8988T (cell line): ENCODE measurements around the gene GATA1.
A peak's percentile ranks its signal among the peaks of the same experiment; 100 is the strongest.

Experiments
- DNase-seq: peaks from one replicate; pipeline ENCODE4 v3.0.0; 2011

GATA1 gene

DNA sequence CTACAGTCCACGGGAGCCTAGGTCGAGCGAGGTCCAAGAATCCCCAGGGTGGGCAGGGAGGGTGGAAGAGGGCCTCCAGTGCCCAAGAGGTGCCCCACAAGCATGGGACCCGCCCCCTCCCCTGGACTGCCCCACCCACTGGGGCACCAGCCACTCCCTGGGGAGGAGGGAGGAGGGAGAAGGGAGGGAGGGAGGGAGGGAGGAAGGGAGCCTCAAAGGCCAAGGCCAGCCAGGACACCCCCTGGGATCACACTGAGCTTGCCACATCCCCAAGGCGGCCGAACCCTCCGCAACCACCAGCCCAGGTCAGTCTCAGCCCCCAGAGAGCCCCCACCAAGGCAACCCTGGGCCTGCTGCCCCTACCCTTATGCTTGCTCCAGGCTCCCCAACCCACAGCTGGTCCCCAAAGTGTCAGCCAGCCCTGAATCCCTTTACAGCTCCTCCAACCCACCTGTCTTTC is at the start of gene GATA1:
TSS of gene GATA1 (plus strand) at position 250 of the 460 bp plus-strand sequence. CDS start 4,520 bp downstream, outside the sequence.
- DNase-seq, result no peak

DNA sequence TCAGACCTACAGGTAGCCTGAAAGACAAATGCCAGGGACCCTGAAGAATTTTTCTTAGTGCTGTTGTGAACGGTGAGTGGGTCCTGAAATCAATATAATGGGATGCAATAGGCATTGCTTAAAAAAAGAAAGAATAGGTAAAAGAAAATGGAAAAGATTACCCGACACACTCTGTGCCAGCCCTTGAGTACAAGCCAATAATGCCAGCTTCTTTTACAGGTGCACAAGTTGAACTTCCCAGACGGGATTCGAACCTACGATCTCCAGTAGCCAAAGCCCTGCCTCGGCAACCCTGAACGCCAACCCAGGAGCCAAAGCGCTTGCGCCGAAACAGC is 49.5 kb upstream of the GATA1 start:
- DNase-seq, result no peak

DNA sequence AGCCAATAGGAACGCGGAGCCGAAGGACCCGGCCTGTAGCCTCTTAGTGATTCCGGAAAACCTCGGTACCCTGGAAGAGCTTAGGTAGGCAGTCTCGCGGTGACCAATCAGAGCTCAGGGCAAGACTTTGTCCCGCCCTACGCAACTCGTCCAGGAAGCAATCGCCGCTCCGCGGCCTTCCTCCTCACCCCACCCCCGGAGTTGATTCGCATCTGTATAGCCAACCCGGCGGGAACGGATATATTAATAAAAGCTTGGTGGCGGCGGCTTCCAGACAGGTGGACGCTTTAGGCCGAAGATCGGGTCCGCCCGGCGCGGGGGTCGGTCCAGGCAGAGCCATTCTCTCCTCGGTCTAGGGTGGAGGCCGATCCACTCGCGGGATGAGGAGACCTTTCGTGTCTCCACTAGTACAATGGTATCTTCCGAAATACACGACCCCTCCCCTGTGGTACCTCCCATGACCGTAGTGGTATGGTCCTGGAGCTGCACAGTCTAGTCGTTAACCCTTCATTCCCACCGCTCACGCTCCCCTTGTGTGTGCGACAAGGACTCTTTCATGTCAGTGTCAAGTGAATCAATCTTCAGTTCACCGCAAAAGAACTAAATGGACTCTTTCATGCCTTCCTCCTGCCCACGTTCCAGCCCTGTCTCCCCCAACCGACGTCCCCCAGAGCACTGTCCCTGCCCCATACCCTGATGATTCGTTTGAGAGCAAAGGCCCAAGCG is 49.0 kb upstream of the GATA1 start:
- DNase-seq, result peak; percentile 67

DNA sequence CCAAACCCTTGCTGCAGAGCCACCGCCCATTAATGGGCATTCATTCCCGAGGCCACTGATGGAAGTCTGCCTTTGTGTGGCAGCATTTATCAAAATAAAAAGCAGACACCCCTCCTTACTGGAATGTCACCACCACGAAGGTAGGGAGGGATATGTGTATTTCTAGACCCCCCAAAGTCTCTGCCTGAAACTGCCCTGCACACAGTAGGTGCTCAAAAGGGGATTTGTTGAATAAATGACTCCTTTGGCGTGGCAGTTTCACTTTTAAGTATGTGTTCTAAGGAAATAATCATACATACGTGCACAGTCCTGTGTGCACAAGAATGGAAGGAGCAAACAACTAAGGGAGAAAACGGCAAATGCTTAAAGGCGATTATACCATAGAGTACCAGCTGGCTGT is 48.5 kb upstream of the GATA1 start:
- DNase-seq, result no peak

DNA sequence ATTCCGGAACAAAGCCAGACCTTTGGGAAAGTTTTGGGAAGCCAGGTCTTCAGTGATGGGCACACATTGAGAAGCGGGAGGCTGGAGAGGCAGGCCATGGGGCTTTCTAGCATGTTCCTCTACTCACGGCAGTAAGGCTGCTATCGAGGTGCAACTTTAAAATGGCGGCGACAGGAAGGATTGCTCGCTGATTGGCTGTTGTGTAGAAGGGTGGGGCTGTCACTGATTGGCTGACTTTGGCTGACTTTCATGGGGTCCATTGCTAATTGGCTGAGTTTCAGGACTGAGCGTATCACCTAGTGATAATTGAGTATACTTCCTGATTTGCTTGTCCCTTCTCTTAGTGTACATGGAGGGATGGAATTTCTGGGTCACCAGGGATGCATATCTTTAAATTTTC is 44.6 kb upstream of the GATA1 start:
- no peak for DNase-seq

DNA sequence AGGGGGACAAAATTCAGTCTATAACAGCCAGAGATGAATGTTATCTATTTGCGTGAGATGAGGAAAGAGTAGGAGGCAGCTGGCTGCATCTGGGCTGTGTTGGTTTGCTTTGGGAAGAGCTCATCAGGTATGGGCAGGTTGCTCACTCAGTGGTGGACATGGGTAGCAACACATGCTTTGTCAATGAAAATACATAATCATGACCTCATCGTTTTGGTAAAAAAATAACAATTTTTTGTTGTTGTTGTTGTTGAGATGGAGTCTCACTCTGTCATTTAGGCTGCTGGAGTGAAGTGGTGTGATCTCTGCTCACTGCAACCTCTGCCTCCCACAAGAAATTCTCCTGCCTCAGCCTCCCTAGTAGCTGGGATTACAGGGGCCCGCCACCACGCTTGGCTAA is 41.2 kb upstream of the GATA1 start:
- DNase-seq, result no peak

DNA sequence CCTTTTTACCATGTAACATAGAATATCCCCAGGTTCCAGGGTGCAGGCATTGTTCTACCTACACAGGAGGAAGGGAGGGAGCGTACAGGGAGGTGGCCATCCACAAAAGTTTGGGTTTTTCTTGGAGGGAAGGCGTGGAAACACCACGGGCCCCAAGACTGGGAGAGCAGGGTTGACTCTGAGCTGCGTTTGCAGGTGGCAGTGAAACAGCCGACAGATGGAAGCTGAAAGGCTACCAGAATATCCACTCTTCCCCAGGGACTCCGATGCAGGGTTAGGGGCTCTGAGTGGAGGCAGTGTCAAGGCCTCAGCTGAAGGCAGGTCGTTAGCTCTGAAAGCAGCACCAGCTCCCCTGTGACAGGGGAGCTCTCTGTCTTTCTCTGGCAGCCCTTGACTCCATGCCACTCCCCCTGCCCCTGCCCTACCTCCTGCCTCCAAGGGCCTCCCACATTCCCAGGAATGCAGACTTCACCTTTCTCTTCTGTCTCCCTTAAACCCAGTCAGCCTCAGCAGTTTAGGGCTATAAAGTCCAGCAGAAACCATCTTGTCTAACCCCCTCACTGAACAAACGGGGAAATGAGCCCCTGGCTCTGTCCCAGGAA is 38.9 kb upstream of the GATA1 start:
- no peak for DNase-seq

DNA sequence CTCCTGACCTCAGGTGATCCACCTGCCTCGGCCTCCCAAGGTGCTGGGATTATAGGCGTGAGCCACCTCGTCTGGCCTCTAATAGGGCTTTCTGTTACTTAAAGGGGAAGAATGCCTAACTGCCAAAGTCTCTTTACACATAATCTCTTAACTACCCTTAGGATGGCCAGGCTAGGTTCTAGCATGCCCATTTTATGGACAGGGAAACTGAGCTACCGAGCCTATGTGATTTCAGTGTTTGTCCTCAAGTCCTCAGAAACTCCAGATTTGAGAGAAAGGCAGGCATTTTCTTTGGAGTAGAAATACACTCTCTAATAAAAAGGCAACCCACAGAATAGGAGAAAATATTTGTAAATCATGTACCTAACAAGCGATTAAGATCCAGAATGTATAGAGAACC is 37.2 kb upstream of the GATA1 start:
- DNase-seq, result no peak

DNA sequence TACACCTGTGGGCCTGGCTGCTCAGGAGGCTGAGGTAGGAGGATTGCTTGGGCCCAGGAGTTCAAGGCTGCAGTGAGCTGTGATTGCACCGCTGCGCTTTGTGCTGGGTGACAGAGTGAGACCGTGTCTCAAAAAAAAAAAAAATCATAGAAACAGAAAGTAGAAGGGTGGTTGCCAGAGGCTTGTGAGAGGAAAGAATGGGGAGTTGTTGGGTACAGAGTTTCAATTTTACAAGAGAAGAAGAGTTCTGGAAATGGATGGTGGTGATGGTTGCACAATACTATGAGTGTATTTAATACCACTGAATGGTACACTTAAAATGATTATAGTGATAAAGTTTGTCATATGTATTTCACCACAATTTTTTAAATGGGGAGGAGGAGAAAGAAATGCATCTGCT is 35.0 kb upstream of the GATA1 start:
- no peak for DNase-seq

DNA sequence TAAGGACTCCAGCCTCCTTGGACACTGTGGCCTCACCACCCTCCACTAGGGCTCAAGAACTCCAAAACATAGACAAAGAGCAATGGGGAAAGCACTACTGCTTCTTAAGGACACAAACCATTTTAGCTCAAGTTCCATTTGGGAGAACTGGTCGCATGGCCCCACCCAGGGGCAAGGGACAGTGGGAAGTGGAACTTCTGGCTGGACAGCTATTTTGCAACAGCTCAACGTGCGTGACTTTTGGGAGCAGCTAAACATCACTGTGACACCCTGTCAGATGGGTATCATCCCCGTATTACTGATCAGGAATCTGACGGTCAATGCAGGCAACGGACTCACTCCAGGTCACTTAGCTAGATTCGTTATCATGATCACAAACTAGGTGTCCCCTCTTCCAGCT is 33.9 kb upstream of the GATA1 start:
- DNase-seq, result no peak

DNA sequence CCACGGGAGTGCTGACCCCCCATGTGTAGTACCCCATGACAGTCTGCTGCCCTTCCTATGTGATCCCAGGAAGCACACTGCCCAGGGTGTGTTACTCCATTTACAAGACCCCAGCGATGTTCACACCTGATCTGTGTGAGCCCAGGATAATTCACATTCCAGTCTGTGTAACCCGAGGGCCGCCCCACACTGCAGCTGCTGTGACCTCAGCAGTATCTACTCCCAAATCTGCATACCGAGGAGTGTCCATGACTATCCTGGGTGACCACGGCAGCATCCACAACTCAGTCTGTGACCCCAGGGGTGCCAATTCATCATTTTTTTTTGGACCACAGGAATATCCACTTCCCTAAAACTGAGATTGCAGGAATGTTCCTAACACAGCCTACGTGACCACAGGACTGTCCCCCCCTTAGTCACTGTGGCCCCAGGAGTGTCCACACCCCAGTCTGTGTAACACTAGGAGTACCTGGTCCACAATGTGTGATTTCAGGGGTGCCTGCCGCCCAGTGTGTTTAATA is 32.6 kb upstream of the GATA1 start:
- DNase-seq, result no peak

DNA sequence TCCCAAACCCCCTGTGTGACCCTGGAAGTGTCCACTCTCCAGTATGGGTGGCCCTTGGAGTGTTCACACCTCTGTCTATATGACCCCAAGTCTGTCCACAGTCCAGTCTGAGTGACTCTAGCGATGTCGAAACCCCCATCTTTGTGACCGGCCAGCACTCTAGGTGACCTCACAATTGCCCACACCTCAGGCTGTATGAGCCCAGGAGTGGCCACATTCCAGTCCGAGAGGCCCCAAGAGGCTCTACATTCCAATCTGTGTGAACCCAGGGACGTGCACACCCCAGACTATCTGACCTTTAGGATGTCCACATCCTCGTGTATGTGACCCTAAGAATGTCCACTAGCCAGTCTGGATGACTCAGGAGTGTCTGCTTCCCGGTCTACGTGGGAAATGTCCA is 32.2 kb upstream of the GATA1 start:
- DNase-seq, result no peak

DNA sequence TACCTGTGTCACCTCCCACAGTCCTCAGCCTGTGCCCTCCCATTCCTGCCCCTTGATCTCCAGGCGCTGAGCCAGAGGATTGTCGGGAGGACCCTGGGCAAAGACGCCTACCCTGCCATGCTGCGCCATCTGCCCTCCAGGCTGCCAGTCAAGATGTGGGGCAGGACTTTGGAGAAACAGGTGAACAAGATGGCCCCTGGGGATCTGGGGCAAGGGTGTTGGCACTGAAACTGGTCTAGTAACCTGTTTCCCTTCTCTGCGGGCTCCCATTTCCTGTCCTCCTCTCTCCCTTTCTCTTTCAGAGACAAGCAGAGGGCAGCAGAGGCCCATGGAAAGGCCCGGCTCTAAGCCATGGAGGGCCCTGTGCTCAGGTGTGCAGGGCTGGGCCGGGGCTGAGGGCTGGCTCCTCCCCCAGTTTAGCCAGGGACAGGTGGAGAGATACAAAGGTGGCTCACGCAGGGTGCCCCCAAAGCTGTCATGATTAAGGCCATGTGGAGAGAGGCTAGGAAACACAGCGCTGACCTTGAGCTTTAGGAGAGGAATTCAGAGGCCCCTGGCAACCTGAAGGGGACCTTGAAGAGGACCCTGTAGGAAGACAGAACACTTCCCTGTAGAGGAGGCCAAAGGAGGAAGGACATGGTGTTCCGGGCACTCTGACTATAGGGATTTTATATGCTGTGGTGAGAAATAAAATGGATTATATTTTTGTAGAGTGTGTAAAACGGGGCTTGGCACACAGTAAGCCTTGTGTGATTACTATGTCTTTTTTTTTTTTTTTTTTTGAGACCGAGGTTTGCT is 24.5 kb upstream of the GATA1 start, which contains the start of gene GLOD5:
TSS of gene GLOD5 (plus strand) at position 74 of the 798 bp plus-strand sequence. CDS start at position 118, 44 bp downstream.
- DNase-seq, result no peak

DNA sequence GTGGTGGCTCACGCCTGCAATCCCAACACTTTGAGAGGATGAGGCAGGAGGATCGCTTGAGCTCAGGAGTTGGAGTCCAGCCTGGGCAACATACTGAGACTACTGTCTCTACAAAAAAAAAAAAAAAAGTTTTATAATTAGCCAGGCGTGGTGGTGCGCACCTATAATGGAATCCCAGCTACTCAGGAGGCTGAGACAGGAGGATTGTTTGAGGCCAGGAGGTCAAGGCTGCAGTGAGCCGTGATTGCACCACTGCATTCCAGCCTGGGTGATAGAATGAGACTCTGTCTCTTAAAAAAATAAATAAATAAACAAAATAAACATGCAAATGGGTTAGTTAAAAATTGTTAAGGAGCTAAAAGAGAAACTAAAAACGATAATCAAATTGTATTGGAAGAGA is 17.2 kb upstream of the GATA1 start:
- no peak for DNase-seq

DNA sequence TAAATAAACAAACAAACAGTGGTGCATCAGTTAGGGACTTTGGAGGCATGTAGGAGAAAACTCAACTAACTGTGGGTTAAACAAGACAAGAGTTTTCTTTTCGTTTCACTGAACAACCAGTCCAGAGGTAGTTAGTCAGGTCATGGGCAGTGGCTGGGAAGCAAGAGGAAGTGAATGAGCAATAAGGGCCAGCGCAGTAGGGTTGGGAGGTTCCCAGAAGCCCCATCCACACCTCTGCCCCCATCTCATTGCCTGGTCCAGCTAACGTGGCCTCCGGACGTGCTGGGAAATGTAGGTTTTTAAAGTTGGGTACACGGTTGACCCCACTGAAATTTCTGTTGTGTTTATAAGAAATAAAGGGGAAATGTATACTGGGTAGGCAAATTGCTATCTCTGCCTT is 16.1 kb upstream of the GATA1 start:
- DNase-seq, result no peak

DNA sequence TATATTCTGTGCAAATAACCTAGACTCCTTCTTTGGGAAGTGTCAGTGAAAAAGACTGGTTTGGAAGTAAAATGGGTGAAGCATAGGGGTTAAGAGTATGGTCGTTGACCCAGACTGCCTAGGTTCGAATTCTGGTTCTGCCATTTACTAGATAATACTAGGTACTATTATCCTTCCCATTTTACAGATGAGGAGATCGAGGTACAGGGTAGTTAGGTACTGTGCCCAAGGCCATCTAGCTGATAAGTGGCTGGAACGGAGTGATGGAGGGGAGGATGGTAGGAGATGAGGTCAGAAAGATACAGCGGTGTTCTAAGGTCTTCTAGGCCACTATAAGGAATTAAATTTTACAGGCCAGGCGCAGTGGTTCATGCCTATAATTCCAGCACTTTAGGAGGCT is 13.8 kb upstream of the GATA1 start:
- no peak for DNase-seq

DNA sequence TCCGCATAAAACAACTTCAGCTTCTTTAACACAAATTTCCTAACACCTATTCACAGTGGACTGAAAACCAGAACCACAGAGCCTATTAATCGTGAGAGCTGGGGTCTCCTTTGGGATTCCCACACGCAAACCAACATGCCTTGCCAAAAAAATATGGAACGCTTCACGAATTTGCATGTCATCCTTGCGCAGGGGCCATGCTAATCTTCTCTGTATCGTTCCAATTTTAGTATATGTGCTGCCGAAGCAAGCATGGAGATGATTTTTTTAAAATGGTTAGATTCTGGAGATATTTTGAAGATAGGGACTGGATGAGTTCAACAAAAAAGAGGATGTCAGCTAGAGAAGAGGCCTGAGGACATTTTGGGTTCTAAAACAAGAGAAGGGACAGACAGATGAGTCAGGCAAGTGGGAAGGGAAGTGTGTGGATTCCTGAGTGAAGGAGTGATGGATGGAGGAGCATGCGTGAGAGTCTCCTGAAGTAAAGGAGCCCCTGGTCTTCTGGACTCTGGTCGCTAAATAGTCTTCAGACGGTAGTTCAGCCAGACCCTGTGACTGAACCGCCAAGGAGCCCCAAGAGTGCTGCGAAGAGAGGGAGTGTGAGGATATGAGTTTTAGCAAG is 9.5 kb upstream of the GATA1 start:
- no peak for DNase-seq

DNA sequence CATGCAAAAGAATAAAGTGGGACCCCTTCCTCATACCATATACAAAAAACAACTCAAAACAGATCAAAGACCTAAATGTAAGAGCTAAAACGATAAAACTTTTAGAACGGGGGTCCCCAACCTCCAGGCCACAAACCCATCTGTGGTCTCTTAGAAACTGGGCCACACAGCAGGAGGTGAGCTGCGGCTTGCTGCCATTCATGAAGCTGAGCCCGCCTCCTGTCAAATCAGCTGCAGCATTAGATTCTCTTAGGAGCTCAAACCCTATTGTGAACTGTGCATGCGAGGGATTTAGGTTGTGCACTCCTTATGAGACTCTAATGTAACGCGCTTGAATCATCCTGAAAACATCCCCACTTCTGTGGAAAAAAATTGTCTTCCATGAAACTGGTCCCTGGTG is 7.0 kb upstream of the GATA1 start:
- no peak for DNase-seq

DNA sequence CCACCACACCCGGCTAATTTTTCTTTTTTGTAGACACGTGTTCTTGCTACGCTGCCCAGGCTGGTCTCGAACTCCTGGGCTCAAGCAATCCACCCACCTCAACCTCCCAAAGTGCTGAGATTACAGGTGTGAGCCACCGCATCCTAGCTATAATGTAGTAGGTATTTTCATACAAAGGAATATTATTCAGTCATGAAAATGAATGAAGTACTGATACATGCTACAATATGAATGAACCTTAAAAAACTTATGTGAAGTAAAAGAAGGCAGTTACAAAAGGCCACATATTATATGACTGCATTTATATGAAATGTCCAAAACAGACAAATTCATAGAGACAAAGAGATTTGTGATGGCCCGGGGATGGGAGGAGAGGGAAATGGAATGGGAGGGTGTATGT is 4.7 kb upstream of the GATA1 start:
- DNase-seq, result no peak

DNA sequence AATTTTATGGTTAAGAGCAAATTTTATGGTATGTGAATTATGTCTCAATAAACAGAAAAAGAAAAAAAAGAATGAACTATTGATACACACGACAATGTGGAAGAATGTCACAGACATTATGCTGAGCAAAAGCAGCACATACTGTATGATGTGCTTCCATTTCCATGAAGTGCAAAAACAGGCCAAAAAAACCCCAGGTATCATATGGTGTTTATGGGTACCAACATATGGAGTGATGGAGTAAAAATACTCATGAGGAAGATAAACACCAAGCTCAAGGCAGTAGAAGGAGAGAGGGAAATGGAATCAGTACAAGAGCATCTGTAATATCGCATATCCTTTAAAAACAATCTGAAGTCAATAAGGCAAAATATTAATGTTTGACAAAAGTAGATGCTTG is 4.2 kb upstream of the GATA1 start:
- DNase-seq, result no peak

DNA sequence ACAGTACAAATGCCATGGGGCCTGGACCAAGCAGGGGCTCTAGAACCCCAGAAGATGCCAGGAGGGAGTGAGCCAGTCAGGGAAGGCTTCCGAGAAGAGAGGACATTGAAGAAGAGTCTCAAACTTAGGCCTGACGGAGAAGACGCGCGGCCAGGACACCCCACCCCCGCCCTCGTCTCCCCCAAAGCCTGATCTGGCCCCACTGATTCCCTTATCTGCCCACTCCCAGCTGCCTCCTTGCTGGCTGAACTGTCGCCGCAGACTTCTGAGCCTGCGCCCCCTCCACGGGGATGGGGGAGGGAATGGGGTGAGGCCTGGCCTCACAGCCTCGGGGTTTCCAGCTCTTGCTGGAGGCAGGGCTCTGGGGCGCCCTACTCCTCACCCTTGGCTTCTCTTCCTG is 3.6 kb upstream of the GATA1 start:
- DNase-seq, result no peak

DNA sequence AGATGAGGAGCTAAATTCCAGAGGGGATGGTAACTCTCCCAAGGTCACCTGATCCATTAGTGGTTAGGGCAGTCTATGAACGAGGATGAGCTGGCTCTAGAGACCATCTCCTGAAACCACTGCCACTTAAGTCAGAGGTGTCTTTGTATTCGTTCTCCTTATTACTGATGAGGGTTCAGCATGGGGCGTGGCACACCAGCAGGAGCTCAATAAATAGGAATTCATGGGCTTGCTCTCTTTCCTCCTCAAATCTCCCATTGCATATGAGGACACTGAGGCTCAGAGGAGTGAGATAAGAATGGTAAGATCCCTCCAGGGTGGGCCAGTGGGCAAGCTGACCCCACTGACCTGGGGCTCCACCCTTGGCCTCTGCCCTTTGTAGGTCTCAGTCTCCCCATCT is 1.7 kb upstream of the GATA1 start:
- no peak for DNase-seq

DNA sequence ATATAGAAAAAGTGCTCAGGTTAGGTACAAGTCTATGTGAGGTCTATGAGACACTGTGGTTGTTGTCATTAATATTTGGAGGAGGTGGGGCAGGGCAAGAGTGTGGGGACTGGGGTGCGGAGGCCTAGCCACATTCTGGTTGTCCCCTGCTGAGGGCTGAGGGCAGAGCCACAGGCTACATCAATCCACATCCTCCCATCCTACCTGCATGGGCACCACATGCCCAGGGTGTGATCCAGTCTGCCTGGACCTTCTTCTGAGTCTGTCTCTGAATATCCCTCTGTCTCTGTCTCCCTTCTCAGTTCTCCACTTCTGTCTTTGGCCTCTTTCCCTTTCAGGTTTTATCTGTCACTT is 1.2 kb upstream of the GATA1 start:
- DNase-seq, result no peak
